ENCODE data around the gene STK17B.

DNA sequence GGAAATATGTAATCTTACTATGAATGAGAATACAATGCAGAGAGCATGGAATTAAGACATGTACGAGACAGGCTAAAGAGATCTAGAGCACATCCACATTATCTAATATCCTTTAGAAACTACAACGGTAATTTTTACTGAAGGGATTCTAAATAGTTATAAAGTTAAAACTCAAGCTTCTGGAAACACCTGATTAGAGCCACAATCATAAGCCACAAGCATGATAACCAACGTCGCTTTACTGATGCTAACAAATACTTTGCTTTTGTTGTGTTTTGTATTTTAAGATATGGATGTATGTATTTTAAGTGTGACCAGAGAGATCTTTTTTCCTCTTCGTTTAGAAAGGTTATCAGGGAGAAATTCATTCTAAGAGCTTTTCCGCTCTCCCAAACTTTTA is 44.0 kb upstream of the STK17B start:
- no peak for TF ChIP-seq TAF1 (IDR thresholded peaks at IDR 0.05; ENCODE audit: low read depth, low read length)
- TF ChIP-seq POLR2AphosphoS5 (IDR thresholded peaks at IDR 0.05; ENCODE audit: low read depth, low read length), result no peak
- TF ChIP-seq POLR2A (IDR thresholded peaks at IDR 0.05; ENCODE audit: low read depth, low read length), result no peak
- no peak for TF ChIP-seq POU2F2 (IDR thresholded peaks at IDR 0.05; ENCODE audit: low read depth, low read length)
- TF ChIP-seq PAX5 (IDR thresholded peaks at IDR 0.05; ENCODE audit: insufficient read depth, low read length, severe bottlenecking), result no peak
